HepG2 (cell line): ENCODE measurements around the gene ZFPM1. TPM values are rescaled to one million over a fixed set of nuclear protein-coding genes. Genes with fewer than 3 reads are reported as not detected.

ENCODE experiments used
- GATAD1 ChIP-seq: IDR thresholded peaks from 2 replicates; pipeline ENCODE4 v1.6.1; 2016; ENCODE audit warnings: missing genetic modification reagents, missing compliant biosample characterization
- HDAC6 ChIP-seq: fragments of 200-600 bp; sonication (generic); IDR thresholded peaks from 2 replicates; pipeline ENCODE4 v1.7.0; 2017; ENCODE audit warnings: mild to moderate bottlenecking, antibody characterized with exemption, low read length, low read depth
- HOXA7 ChIP-seq: sonication (generic); formaldehyde crosslinking; IDR thresholded peaks from 2 replicates; pipeline ENCODE4 v1.8.1; 2022; ENCODE audit warnings: mild to moderate bottlenecking, missing genetic modification reagents, moderate library complexity
- KLF11 ChIP-seq: IDR thresholded peaks from 2 replicates; pipeline ENCODE4 v1.6.1; 2016; ENCODE audit warnings: missing compliant biosample characterization
- KLF15 ChIP-seq: sonication (generic); formaldehyde crosslinking; IDR thresholded peaks from 2 replicates; pipeline ENCODE4 v1.8.1; 2023; ENCODE audit warnings: borderline replicate concordance, mild to moderate bottlenecking, inconsistent platforms, missing genetic modification reagents, mixed read lengths
- MBD4 ChIP-seq: IDR thresholded peaks from 2 replicates; pipeline ENCODE4 v1.6.1; 2012; ENCODE audit warnings: low read length, inconsistent platforms, borderline replicate concordance
- NCOA5 ChIP-seq: sonication (generic); formaldehyde crosslinking; IDR thresholded peaks from 2 replicates; pipeline ENCODE4 v1.4.0; 2020; ENCODE audit warnings: missing genetic modification reagents
- NR1H2 ChIP-seq: sonication (generic); formaldehyde crosslinking; IDR thresholded peaks from 2 replicates; pipeline ENCODE4 v1.8.1; 2022; ENCODE audit warnings: low read depth, missing genetic modification reagents, borderline replicate concordance
- RCOR2 ChIP-seq: IDR thresholded peaks from 2 replicates; pipeline ENCODE4 v1.6.1; 2016; ENCODE audit warnings: missing biosample characterization, missing genetic modification reagents
- SIX4 ChIP-seq: sonication (generic); formaldehyde crosslinking; IDR thresholded peaks from 2 replicates; pipeline ENCODE4 v1.4.0; 2020; ENCODE audit warnings: missing genetic modification reagents
- SMAD3 ChIP-seq: sonication (generic); formaldehyde crosslinking; IDR thresholded peaks from 2 replicates; pipeline ENCODE4 v1.4.0; 2020; ENCODE audit warnings: missing genetic modification reagents
- SNAPC2 ChIP-seq: sonication (generic); formaldehyde crosslinking; IDR thresholded peaks from 2 replicates; pipeline ENCODE4 v1.8.1; 2022; ENCODE audit warnings: mild to moderate bottlenecking, missing genetic modification reagents
- TBP ChIP-seq: sonication (generic); formaldehyde crosslinking; IDR thresholded peaks from 2 replicates; pipeline ENCODE4 v1.5.0; 2020; ENCODE audit warnings: missing genetic modification reagents
- TRIM24 ChIP-seq: sonication (generic); formaldehyde crosslinking; IDR thresholded peaks from 2 replicates; pipeline ENCODE4 v1.8.0; 2022; ENCODE audit warnings: mild to moderate bottlenecking, missing genetic modification reagents
- YEATS2 ChIP-seq: sonication (generic); formaldehyde crosslinking; IDR thresholded peaks from 2 replicates; pipeline ENCODE4 v1.4.0; 2020; ENCODE audit warnings: missing genetic modification reagents, borderline replicate concordance
- ZNF224 ChIP-seq: sonication (generic); formaldehyde crosslinking; IDR thresholded peaks from 2 replicates; pipeline ENCODE4 v1.5.0; 2020; ENCODE audit warnings: mild to moderate bottlenecking, missing genetic modification reagents
- ZNF615 ChIP-seq: sonication (generic); formaldehyde crosslinking; IDR thresholded peaks from 2 replicates; pipeline ENCODE4 v1.5.0; 2020; ENCODE audit warnings: mild to moderate bottlenecking, missing genetic modification reagents, borderline replicate concordance
- polyA plus RNA-seq, 8 experiments: library from polyadenylated mRNA; depleted of rRNA in 3 of 8; stranded (reverse) in 7 of 8; unstranded in 1 of 8; fragments of >200 nt; fragmentation: Illumina TruSeq in 4 of 8; extraction: Trizol in 4 of 8; gene quantifications; 2 replicates each; pipeline versions ENCODE4 v1.2.1 to v1.2.3, GENCODE V29; 2011 to 2016; ENCODE audit warnings: low read depth in 4 of 8, missing spikeins in 1 of 8, mixed read lengths in 1 of 8; ENCODE audit not compliant: insufficient read depth in 1 of 8
- total RNA-seq, 5 experiments: library from RNA; depleted of rRNA; stranded (reverse); fragments of >200 nt; fragmentation: Illumina TruSeq; extraction: Trizol; gene quantifications; 2 replicates each; pipeline ENCODE4 v1.2.3, GENCODE V29; 2016; ENCODE audit warnings: low read depth in 1 of 5
- TF ChIP-seq, protein P1 (sequence below): sonication (generic); formaldehyde crosslinking; IDR thresholded peaks from 2 replicates; pipeline ENCODE4 v1.5.0; 2020; ENCODE audit warnings: mild to moderate bottlenecking, missing genetic modification reagents
- TF ChIP-seq, protein P2 (sequence below): sonication (generic); formaldehyde crosslinking; IDR thresholded peaks from 2 replicates; pipeline ENCODE4 v1.5.1; 2020; ENCODE audit warnings: missing genetic modification reagents, mild to moderate bottlenecking, borderline replicate concordance
- TF ChIP-seq, protein P3 (sequence below): sonication (generic); formaldehyde crosslinking; IDR thresholded peaks from 2 replicates; pipeline ENCODE4 v1.4.0; 2020; ENCODE audit warnings: mild to moderate bottlenecking, missing genetic modification reagents, borderline replicate concordance

ZFPM1 gene
- total and polyA plus RNA-seq, 2 of the 13 experiments (the other 11 are each of a cell fraction or from before 2014, with no cell fraction given) = 1.3 to 3.8 TPM

DNA sequence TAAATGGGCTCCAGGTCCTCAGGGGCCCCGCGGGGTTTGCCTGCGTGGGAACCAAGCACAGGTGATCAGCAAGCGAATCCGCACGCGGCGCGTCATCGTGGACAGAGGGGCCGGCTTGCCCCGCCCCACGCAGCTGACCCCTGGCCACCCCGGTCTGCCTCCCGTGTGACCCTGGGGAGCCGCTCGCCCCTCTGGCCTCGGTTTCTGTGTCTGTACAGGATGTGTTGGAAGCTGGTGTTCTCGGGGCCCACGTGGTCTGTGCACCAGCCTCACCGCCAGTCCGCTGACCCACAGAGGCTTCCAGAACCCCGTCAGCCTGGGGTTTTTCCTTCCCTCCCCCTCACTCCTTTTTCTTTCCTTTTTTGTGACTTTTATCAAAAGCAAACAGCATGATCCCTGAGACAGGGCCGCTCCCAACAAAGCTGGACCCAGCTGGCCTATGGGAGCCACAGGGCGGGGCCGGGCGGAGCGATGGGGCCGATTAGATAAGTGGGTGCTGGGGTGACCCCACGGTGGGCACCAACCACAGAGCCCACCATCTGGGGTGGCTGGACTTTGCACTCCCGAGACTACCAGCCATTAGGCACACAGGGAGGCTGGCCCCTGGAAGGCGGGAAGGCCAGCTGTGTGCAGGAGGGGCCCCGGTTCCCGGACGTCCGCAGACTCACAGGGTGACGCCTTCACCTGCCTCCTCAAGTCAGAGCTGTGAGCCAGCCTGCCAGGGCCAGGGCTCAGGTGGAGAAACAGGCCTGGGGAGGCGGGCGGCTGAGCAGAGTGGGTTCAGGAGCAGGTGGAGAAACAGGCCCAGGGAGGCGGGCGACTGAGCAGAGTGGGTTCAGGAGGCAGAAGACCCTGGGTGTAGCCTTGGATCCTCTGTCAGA is 56.0 kb downstream of the ZFPM1 start (continued):
- TF ChIP-seq, protein P1, sequence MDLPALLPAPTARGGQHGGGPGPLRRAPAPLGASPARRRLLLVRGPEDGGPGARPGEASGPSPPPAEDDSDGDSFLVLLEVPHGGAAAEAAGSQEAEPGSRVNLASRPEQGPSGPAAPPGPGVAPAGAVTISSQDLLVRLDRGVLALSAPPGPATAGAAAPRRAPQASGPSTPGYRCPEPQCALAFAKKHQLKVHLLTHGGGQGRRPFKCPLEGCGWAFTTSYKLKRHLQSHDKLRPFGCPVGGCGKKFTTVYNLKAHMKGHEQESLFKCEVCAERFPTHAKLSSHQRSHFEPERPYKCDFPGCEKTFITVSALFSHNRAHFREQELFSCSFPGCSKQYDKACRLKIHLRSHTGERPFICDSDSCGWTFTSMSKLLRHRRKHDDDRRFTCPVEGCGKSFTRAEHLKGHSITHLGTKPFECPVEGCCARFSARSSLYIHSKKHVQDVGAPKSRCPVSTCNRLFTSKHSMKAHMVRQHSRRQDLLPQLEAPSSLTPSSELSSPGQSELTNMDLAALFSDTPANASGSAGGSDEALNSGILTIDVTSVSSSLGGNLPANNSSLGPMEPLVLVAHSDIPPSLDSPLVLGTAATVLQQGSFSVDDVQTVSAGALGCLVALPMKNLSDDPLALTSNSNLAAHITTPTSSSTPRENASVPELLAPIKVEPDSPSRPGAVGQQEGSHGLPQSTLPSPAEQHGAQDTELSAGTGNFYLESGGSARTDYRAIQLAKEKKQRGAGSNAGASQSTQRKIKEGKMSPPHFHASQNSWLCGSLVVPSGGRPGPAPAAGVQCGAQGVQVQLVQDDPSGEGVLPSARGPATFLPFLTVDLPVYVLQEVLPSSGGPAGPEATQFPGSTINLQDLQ = peak; percentile 86; the same call in 1 of the 2 replicates
- peak; percentile 69; the same call in 1 of the 2 replicates for TF ChIP-seq SNAPC2 (CRISPR knock-in tag)
- no peak for TF ChIP-seq NCOA5
- TF ChIP-seq YEATS2 (CRISPR knock-in tag) = no peak
- TF ChIP-seq HOXA7 (CRISPR knock-in tag) = no peak
- TF ChIP-seq RCOR2 = peak; percentile 13; the same call in 1 of the 2 replicates
- peak; percentile 45; the same call in 1 of the 2 replicates for TF ChIP-seq GATAD1 (CRISPR knock-in tag)
- no peak for TF ChIP-seq KLF11 (CRISPR knock-in tag)
- TF ChIP-seq SMAD3 (CRISPR knock-in tag) = no peak; the same call in 1 of the 2 replicates
- no peak for TF ChIP-seq MBD4
- TF ChIP-seq, protein P2, sequence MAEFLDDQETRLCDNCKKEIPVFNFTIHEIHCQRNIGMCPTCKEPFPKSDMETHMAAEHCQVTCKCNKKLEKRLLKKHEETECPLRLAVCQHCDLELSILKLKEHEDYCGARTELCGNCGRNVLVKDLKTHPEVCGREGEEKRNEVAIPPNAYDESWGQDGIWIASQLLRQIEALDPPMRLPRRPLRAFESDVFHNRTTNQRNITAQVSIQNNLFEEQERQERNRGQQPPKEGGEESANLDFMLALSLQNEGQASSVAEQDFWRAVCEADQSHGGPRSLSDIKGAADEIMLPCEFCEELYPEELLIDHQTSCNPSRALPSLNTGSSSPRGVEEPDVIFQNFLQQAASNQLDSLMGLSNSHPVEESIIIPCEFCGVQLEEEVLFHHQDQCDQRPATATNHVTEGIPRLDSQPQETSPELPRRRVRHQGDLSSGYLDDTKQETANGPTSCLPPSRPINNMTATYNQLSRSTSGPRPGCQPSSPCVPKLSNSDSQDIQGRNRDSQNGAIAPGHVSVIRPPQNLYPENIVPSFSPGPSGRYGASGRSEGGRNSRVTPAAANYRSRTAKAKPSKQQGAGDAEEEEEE (CRISPR knock-in tag) = no peak
- peak; percentile 97 for TF ChIP-seq ZNF224
- TF ChIP-seq TRIM24 (CRISPR knock-in tag) = no peak
- no peak for TF ChIP-seq HDAC6
- TF ChIP-seq TBP (CRISPR knock-in tag) = no peak
- no peak; the same call in 1 of the 2 replicates for TF ChIP-seq SIX4
- TF ChIP-seq, protein P3, sequence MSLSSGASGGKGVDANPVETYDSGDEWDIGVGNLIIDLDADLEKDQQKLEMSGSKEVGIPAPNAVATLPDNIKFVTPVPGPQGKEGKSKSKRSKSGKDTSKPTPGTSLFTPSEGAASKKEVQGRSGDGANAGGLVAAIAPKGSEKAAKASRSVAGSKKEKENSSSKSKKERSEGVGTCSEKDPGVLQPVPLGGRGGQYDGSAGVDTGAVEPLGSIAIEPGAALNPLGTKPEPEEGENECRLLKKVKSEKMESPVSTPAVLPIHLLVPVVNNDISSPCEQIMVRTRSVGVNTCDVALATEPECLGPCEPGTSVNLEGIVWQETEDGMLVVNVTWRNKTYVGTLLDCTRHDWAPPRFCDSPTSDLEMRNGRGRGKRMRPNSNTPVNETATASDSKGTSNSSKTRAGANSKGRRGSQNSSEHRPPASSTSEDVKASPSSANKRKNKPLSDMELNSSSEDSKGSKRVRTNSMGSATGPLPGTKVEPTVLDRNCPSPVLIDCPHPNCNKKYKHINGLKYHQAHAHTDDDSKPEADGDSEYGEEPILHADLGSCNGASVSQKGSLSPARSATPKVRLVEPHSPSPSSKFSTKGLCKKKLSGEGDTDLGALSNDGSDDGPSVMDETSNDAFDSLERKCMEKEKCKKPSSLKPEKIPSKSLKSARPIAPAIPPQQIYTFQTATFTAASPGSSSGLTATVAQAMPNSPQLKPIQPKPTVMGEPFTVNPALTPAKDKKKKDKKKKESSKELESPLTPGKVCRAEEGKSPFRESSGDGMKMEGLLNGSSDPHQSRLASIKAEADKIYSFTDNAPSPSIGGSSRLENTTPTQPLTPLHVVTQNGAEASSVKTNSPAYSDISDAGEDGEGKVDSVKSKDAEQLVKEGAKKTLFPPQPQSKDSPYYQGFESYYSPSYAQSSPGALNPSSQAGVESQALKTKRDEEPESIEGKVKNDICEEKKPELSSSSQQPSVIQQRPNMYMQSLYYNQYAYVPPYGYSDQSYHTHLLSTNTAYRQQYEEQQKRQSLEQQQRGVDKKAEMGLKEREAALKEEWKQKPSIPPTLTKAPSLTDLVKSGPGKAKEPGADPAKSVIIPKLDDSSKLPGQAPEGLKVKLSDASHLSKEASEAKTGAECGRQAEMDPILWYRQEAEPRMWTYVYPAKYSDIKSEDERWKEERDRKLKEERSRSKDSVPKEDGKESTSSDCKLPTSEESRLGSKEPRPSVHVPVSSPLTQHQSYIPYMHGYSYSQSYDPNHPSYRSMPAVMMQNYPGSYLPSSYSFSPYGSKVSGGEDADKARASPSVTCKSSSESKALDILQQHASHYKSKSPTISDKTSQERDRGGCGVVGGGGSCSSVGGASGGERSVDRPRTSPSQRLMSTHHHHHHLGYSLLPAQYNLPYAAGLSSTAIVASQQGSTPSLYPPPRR (CRISPR knock-in tag) = peak; percentile 57
- no peak for TF ChIP-seq NR1H2
- TF ChIP-seq ZNF615 = no peak
- TF ChIP-seq KLF15 = peak; percentile 89; the same call in 1 of the 2 replicates
